HFFc6 (cell line): ENCODE results near the gene ABI3BP. TPM values are rescaled to one million over a fixed set of nuclear protein-coding genes. Genes with fewer than 3 reads are reported as not detected.

Source experiments
- DNase-seq: peaks from one replicate; pipeline ENCODE4 v3.0.0-alpha.2; 2018
- H3K27ac Mint-ChIP-seq: 2 replicates; pipeline ENCODE4 v1.8.0; 2020; ENCODE audit warnings: mild to moderate bottlenecking, mixed read lengths
- H3K27me3 Mint-ChIP-seq: 2 replicates; pipeline ENCODE4 v1.8.0; 2021; ENCODE audit warnings: mild to moderate bottlenecking, moderate library complexity, mixed read lengths; ENCODE audit not compliant: insufficient read depth
- H3K36me3 Mint-ChIP-seq: 2 replicates; pipeline ENCODE4 v1.8.0; 2021; ENCODE audit warnings: low read depth, mixed read lengths
- H3K4me1 Mint-ChIP-seq: 2 replicates; pipeline ENCODE4 v1.8.0; 2020; ENCODE audit warnings: low read depth, mixed read lengths
- H3K4me3 Mint-ChIP-seq: 2 replicates; pipeline ENCODE4 v1.8.0; 2020; ENCODE audit warnings: mild to moderate bottlenecking, moderate library complexity, mixed read lengths
- H3K9me3 Mint-ChIP-seq: 2 replicates; pipeline ENCODE4 v1.8.0; 2020; ENCODE audit warnings: mild to moderate bottlenecking, mixed read lengths
- total RNA-seq, 6 experiments: library from RNA; stranded (reverse); fragmentation: NEBNext Ultra II Directional; extraction: Animal tissue kit (Norgen Biotek cat#: 25700); gene quantifications; 2 replicates in 1 of 6; 3 replicates in 5 of 6; pipeline ENCODE4 v1.2.3, GENCODE V29; 2021
- TF ChIP-seq, protein P1 (sequence below): fragments of 200-600 bp; sonication (generic); IDR thresholded peaks from 2 replicates; pipeline ENCODE4 v1.5.0; 2021; ENCODE audit warnings: antibody characterized with exemption, mild to moderate bottlenecking

The ABI3BP gene
- total RNA-seq, 6 experiments from 2014 or later = 12.4 to 27.8 (median 24.6) TPM

DNA sequence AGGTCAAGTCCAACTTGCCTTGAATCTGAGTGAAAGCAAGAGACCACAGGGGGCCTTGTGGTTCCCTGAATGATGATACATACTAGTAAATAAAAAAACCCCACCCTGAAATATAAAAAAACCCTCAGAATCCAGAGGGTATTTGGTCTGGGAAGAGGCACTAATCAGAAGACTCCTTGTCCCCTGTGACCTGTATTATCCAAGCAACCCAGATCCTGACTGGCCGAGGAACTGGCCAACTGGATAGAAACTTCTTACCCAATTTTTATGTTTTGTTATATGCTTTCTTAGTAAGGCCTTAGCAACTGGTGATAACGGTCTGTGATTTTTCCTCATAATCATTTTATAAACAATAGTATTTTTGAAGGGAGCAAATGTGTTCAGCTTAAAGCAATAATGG is 17.5 kb downstream of the ABI3BP start:
- H3K4me3 Mint-ChIP-seq = no peak overlapping the region
- H3K9me3 Mint-ChIP-seq = no peaks in the 10 kb centered on the region
- H3K4me1 Mint-ChIP-seq = peaks cover 61% of the 10 kb centered on the region
- no peaks in the 10 kb centered on the region for H3K36me3 Mint-ChIP-seq
- no peaks in the 10 kb centered on the region for H3K27me3 Mint-ChIP-seq
- DNase-seq = no peak
- H3K27ac Mint-ChIP-seq = no peak overlapping the region
- TF ChIP-seq, protein P1, sequence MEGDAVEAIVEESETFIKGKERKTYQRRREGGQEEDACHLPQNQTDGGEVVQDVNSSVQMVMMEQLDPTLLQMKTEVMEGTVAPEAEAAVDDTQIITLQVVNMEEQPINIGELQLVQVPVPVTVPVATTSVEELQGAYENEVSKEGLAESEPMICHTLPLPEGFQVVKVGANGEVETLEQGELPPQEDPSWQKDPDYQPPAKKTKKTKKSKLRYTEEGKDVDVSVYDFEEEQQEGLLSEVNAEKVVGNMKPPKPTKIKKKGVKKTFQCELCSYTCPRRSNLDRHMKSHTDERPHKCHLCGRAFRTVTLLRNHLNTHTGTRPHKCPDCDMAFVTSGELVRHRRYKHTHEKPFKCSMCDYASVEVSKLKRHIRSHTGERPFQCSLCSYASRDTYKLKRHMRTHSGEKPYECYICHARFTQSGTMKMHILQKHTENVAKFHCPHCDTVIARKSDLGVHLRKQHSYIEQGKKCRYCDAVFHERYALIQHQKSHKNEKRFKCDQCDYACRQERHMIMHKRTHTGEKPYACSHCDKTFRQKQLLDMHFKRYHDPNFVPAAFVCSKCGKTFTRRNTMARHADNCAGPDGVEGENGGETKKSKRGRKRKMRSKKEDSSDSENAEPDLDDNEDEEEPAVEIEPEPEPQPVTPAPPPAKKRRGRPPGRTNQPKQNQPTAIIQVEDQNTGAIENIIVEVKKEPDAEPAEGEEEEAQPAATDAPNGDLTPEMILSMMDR = no peak

DNA sequence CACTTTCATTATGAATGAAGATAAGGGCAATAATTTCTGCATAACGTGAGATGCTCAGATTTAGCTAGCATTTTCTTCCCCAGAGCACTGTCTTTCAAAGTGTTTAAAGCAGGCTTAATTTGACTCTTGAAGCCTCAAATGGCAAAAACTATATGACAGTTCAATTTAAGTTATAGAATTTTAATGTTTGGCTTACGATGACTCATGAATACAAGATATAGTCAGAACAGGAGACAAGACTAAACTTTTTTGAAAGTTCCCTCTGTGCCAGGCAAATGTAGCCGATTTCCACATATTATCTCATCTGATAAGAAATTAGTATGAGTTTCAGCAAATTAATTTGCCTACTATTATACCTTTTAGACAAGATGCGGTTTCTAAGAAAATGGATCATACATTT is 19.6 kb downstream of the ABI3BP start:
- no peaks in the 10 kb centered on the region for H3K36me3 Mint-ChIP-seq
- peaks cover 50% of the 10 kb centered on the region for H3K4me1 Mint-ChIP-seq
- no peak overlapping the region for H3K4me3 Mint-ChIP-seq
- no peak overlapping the region for H3K27ac Mint-ChIP-seq
- TF ChIP-seq, protein P1 = no peak
- no peaks in the 10 kb centered on the region for H3K9me3 Mint-ChIP-seq
- no peaks in the 10 kb centered on the region for H3K27me3 Mint-ChIP-seq
- DNase-seq = no peak

DNA sequence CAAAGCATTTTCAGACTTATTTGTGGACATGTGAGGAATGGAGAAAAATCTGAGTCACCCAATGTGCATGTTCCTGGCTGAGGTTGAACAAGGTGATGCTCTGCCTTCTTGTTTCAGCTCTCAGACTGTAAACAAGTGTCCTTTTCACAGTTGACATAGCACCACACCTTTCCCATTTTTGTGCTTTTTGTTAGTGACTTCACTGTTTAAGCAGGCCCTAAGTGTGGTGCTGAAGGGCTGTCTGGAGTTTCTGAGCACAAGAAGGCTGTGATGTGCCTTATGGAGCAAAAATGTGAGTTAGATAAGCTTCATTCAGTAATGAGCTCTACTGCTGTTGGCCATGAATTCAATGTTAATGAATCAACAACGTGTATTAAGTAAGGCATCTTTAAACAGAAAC is 20.4 kb downstream of the ABI3BP start:
- Mint-ChIP-seq H3K4me3 (0 out of 2 replicates have a peak overlapping the region, but pooled peaks have one; percentile 19), H3K9me3 (no peaks in the 10 kb centered on the region), H3K27me3 (no peaks in the 10 kb centered on the region), H3K36me3 (no peaks in the 10 kb centered on the region), H3K27ac (peak overlapping the region; percentile 34; the same call in 1 of the 2 replicates), H3K4me1 (peaks cover 42% of the 10 kb centered on the region)
- peak; percentile 42 for DNase-seq
- TF ChIP-seq, protein P1 = no peak

DNA sequence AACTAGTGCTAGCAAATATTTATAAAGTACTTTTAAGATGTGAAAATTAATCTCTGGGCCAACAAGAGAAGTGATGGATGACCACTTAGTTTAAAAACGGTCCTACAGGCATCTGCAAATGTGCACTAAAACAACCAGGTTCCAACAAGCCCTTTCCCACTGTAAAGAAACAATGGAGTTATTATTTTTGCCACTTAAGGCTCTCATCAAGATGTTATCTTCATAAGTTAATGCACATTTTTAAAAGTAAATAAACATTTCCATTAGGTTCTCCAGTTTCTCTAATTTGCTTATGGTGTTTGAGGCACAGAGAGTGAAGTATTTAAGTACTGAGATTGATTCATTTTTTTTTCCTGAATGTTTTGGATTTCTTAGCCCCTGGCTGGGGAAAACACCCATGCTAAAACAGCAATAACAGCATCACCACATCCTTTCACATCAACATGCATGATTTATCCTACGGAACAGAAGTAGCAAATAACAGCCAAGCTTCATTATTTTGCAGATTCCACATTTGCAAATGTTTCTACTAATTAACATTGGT is 20.8 kb downstream of the ABI3BP start:
- no peak for DNase-seq
- Mint-ChIP-seq H3K9me3 (no peaks in the 10 kb centered on the region), H3K4me1 (peaks cover 37% of the 10 kb centered on the region), H3K27ac (no peak overlapping the region; the same call in 1 of the 2 replicates), H3K4me3 (no peak overlapping the region), H3K36me3 (no peaks in the 10 kb centered on the region), H3K27me3 (no peaks in the 10 kb centered on the region)
- TF ChIP-seq, protein P1 = no peak

DNA sequence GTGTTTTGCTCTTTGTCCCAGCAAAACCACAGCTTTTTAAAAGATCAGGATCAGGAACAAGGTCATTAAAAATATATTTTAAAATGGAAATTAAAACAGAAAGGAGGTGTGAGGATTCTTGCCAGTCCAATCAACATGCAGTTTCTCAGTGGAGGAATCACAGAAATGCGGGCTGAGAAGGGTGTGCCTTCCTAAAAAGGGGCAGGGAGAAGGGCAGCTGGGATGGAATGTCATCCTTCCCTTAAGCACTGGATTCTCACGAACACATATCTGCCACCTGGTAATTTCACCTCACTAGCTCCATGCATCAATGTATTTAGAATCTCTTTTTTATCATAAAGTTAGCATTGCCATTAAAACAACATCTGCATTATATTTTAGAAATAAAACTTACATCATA is 21.4 kb downstream of the ABI3BP start:
- H3K36me3 Mint-ChIP-seq = no peaks in the 10 kb centered on the region
- DNase-seq = no peak
- peaks cover 39% of the 10 kb centered on the region for H3K4me1 Mint-ChIP-seq
- no peak overlapping the region for H3K4me3 Mint-ChIP-seq
- TF ChIP-seq, protein P1 = no peak
- H3K9me3 Mint-ChIP-seq = no peaks in the 10 kb centered on the region
- no peaks in the 10 kb centered on the region for H3K27me3 Mint-ChIP-seq
- H3K27ac Mint-ChIP-seq = no peak overlapping the region
